IMR-90 (cell line): ENCODE data around the gene RFT1. TPM values are rescaled to one million over a fixed set of nuclear protein-coding genes. Genes with fewer than 3 reads are reported as not detected.
A peak's percentile ranks its signal among the peaks of the same experiment; 100 is the strongest.

Source experiments
- ATAC-seq: fragments of 200-7000 bp; cut with Tn5 transposase; 2 replicates; pipeline ENCODE4 v1.9.1; 2020; ENCODE audit warnings: low read depth, mild to moderate bottlenecking, moderate library complexity
- BruUV-seq: library from RNA; stranded (reverse); fragments of 400-500 nt; replicated peaks from 2 replicates; lab custom pipeline; 2021; lab: Mats Ljungman, UMichigan
- CTCF ChIA-PET: fragments of 300-600 bp; formaldehyde crosslinking; extraction: SDS; loops from one replicate; lab custom pipeline; 2021; ENCODE audit warnings: antibody characterized with exemption; lab: Yijun Ruan, JAX
- POLR2A ChIA-PET: fragments of 300-600 bp; sonication (Branson Sonifier 250); formaldehyde crosslinking; loops from one replicate; lab custom pipeline; 2022; ENCODE audit warnings: antibody characterized with exemption; ENCODE audit not compliant: unreplicated experiment; lab: Charles Lee
- DNase-seq: peaks from one replicate; pipeline ENCODE4 v3.0.0; 2013
- H2AFZ ChIP-seq: replicated peaks from 2 replicates; pipeline ENCODE3; 2013; ENCODE audit warnings: low read length, mild to moderate bottlenecking; ENCODE audit not compliant: poor library complexity
- H2AK5ac ChIP-seq: 2 replicates; pipeline ENCODE4 v1.6.1; 2013; ENCODE audit warnings: low read depth, low read length, inconsistent platforms
- H2AK9ac ChIP-seq: replicated peaks from 2 replicates; pipeline ENCODE3; 2013; ENCODE audit warnings: mild to moderate bottlenecking, low read depth, low read length, moderate library complexity; ENCODE audit not compliant: poor library complexity
- H2BK120ac ChIP-seq: 2 replicates; pipeline ENCODE4 v1.6.1; 2013; ENCODE audit warnings: low read depth, low read length, inconsistent platforms
- H2BK15ac ChIP-seq: 3 replicates; pipeline ENCODE4 v1.6.1; 2013; ENCODE audit warnings: low read depth, low read length, inconsistent platforms
- H2BK20ac ChIP-seq: 2 replicates; pipeline ENCODE4 v1.6.1; 2013; ENCODE audit warnings: low read depth, mild to moderate bottlenecking, inconsistent platforms, low read length, moderate library complexity
- H2BK5ac ChIP-seq: 2 replicates; pipeline ENCODE4 v1.6.1; 2013; ENCODE audit warnings: mild to moderate bottlenecking, low read depth, low read length, inconsistent platforms; ENCODE audit not compliant: poor library complexity, severe bottlenecking
- H3K14ac ChIP-seq: replicated peaks from 2 replicates; pipeline ENCODE4 v1.6.1; 2013; ENCODE audit warnings: low read depth, low read length, inconsistent platforms
- H3K18ac ChIP-seq: 2 replicates; pipeline ENCODE4 v1.6.1; 2013; ENCODE audit warnings: low read depth, low read length, control low read depth
- H3K23ac ChIP-seq: 2 replicates; pipeline ENCODE4 v1.6.1; 2013; ENCODE audit warnings: low read depth, low read length, inconsistent platforms
- H3K27ac ChIP-seq: 2 replicates; pipeline ENCODE4 v1.5.1; 2013; ENCODE audit warnings: mild to moderate bottlenecking, control low read depth, low read length; ENCODE audit not compliant: insufficient read depth
- H3K27me3 ChIP-seq: 2 replicates; pipeline ENCODE4 v1.6.1; 2013; ENCODE audit warnings: low read length; ENCODE audit not compliant: control insufficient read depth, insufficient read depth
- H3K36me3 ChIP-seq: 2 replicates; pipeline ENCODE4 v1.6.1; 2013; ENCODE audit warnings: low read length, mixed read lengths; ENCODE audit not compliant: control insufficient read depth, insufficient read depth
- H3K4ac ChIP-seq: 2 replicates; pipeline ENCODE4 v1.6.1; 2013; ENCODE audit warnings: low read depth, low read length, inconsistent platforms
- H3K4me1 ChIP-seq: 2 replicates; pipeline ENCODE4 v1.6.1; 2013; ENCODE audit warnings: low read length, mixed read lengths; ENCODE audit not compliant: control insufficient read depth, insufficient read depth
- H3K4me2 ChIP-seq: 2 replicates; pipeline ENCODE4 v1.6.1; 2013; ENCODE audit warnings: low read depth, mild to moderate bottlenecking, control low read depth, low read length, moderate library complexity
- H3K4me3 ChIP-seq: 2 replicates; pipeline ENCODE4 v1.5.1; 2013; ENCODE audit warnings: low read depth, mild to moderate bottlenecking, control low read depth, low read length, moderate library complexity; ENCODE audit not compliant: insufficient read depth
- H3K56ac ChIP-seq: 2 replicates; pipeline ENCODE4 v1.6.1; 2013; ENCODE audit warnings: low read length, inconsistent platforms; ENCODE audit not compliant: insufficient read depth; ENCODE audit errors: extremely low read depth
- H3K79me1 ChIP-seq, 2 experiments: 2 replicates each; pipeline ENCODE4 v1.6.1; 2013; ENCODE audit warnings: low read length in 2 of 2, inconsistent platforms in 1 of 2, low read depth in 1 of 2
- H3K9ac ChIP-seq: 2 replicates; pipeline ENCODE4 v1.6.1; 2013; ENCODE audit warnings: low read depth, low read length, control low read depth
- H3K9me1 ChIP-seq: 2 replicates; pipeline ENCODE4 v1.6.1; 2013; ENCODE audit warnings: low read length, inconsistent platforms; ENCODE audit not compliant: insufficient read depth
- H3K9me3 ChIP-seq: 2 replicates; pipeline ENCODE4 v1.6.1; 2013; ENCODE audit warnings: low read length; ENCODE audit not compliant: control insufficient read depth, insufficient read depth
- H4K20me1 ChIP-seq: 2 replicates; pipeline ENCODE4 v1.6.1; 2013; ENCODE audit warnings: low read length, inconsistent platforms; ENCODE audit not compliant: insufficient read depth
- H4K5ac ChIP-seq: 2 replicates; pipeline ENCODE4 v1.6.1; 2013; ENCODE audit warnings: mild to moderate bottlenecking, low read depth, low read length, control low read depth
- H4K8ac ChIP-seq, 2 experiments: 2 replicates each; pipeline ENCODE4 v1.6.1; 2013; ENCODE audit warnings: low read depth in 2 of 2, low read length in 2 of 2, control low read depth in 1 of 2, inconsistent platforms in 1 of 2
- H4K91ac ChIP-seq: 2 replicates; pipeline ENCODE4 v1.6.1; 2013; ENCODE audit warnings: low read depth, low read length, inconsistent platforms; ENCODE audit not compliant: insufficient read depth
- FOS ChIP-seq: fragments of 150-350 bp; IDR thresholded peaks from 2 replicates; pipeline ENCODE4 v1.6.1; 2016; ENCODE audit warnings: low read depth, low read length
- WGBS, 2 experiments: methylation state at CpG; one replicate each; pipeline versions ENCODE4 v1.1.5 to v1.1.7; 2013; ENCODE audit warnings: missing lambda C conversion rate in 2 of 2; ENCODE audit not compliant: insufficient read length in 1 of 2; ENCODE audit errors: extremely low coverage in 2 of 2; 5-methylcytosine and 5-hydroxymethylcytosine counted together
- dilution Hi-C: fragments of 300-500 bp; cut with HindIII; formaldehyde crosslinking; loops from one replicate; pipeline ENCODE4 v1.14.3; 2018; ENCODE audit warnings: low sequenced_read_pairs; ENCODE audit not compliant: unreplicated experiment
- in situ Hi-C: fragments of 300-500 bp; cut with MboI; formaldehyde crosslinking; loops from 3 replicates; pipeline ENCODE4 v1.14.3; 2019; ENCODE audit warnings: low sequenced_read_pairs, inconsistent platforms, mixed read lengths
- intact Hi-C: fragments of 100-400 bp; cut with micrococcal nuclease; formaldehyde crosslinking; loops from 2 replicates; pipeline ENCODE4 v1.10.0; 2022
- polyA plus RNA-seq, 3 experiments: library from polyadenylated mRNA; depleted of rRNA; stranded (reverse); fragments of >200 nt; gene quantifications; 2 replicates each; pipeline ENCODE4 v1.2.3, GENCODE V29; 2012; ENCODE audit warnings: low replicate concordance in 1 of 3
- total RNA-seq: library from RNA; depleted of rRNA; stranded (reverse); fragments of >200 nt; gene quantifications from 2 replicates; pipeline ENCODE4 v1.2.3, GENCODE V29; 2012

The RFT1 gene
- total and polyA plus RNA-seq, 2 of the 4 experiments (the other 2 are of a cell fraction) = 14.5 to 23.5 TPM

DNA sequence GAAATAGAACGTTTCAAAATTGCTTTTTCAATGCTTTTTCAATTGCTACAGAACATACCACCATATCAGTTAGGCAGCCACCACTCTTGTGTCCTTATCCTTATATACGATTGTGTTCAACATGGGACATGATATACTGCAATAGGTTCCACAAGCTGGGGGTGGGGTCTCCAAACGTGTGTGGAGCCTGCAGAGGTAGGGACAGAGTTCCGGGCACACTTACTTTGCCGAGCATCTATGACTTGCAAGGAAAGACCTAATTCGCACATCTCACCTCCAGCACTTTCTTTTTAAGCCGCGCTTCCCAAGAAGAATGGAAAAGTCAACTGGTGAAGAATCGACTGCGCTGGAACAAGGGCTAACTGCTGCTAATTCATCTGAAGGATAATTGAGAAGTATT is 44.8 kb downstream of the RFT1 start:
- dilution Hi-C loops = no loop called here
- Histone ChIP-seq H3K9me1 (peaks cover 3% of the 10 kb centered on the region; the same call in 1 of the 2 replicates), H4K20me1 (no peaks in the 10 kb centered on the region; the same call in 1 of the 2 replicates), H2AFZ (no peak overlapping the region), H2BK20ac (no peak overlapping the region), H3K9me3 (no peaks in the 10 kb centered on the region), H3K4me2 (no peak overlapping the region), H3K4me3 (no peak overlapping the region), H2BK15ac (no peak overlapping the region), H2AK9ac (peak overlapping the region; percentile 23), H3K14ac (no peak overlapping the region), H3K36me3 (peaks cover 6% of the 10 kb centered on the region), H3K4ac (no peak overlapping the region), H2BK5ac (no peak overlapping the region), H4K8ac (no peak overlapping the region), H4K5ac (no peak overlapping the region), H3K27me3 (no peaks in the 10 kb centered on the region), H4K91ac (no peak overlapping the region), H3K79me1 (no peaks in the 10 kb centered on the region), H3K18ac (no peak overlapping the region), H3K4me1 (peaks cover 12% of the 10 kb centered on the region; the same call in 1 of the 2 replicates), H3K56ac (no peak overlapping the region), H2BK120ac (no peak overlapping the region), H3K9ac (no peak overlapping the region), H3K23ac (no peak overlapping the region), H3K27ac (no peak overlapping the region), H2AK5ac (no peak overlapping the region)
- TF ChIP-seq FOS = no peak
- ATAC-seq (no peak), DNase-seq (no peak)
- BruUV-seq = no TSS peak
- ChIA-PET POLR2A (no interaction called here), CTCF (no interaction called here)
- in situ Hi-C loops = no loop called here
- 73% methylated on average over 3 of the region's 10 CpGs; no CpG with 5 or more reads in 1 of the 2 experiments for WGBS, 2 experiments
- intact Hi-C loops = no loop called here
